Omental fat pad (tissue), 4 donors: ENCODE measurements around the gene MAP1LC3C. TPM values are rescaled to one million over a fixed set of nuclear protein-coding genes. Genes with fewer than 3 reads are reported as not detected.

Source experiments
- ATAC-seq: fragments of 150-250 bp; one replicate; pipeline ENCODE4 v1.9.1; 2016; ENCODE audit warnings: mild to moderate bottlenecking, moderate library complexity; ENCODE audit not compliant: low FRiP score
- DNase-seq: peaks from one replicate; pipeline ENCODE4 v3.0.0-alpha.2; 2019; ENCODE audit warnings: low spot score
- CTCF ChIP-seq, 3 donors: fragments of 450-650 bp; IDR thresholded peaks; one replicate each; pipeline ENCODE4 v1.5.1; 2016 to 2017; ENCODE audit warnings: antibody characterized with exemption in 3 of 3, mild to moderate bottlenecking in 3 of 3, moderate library complexity in 2 of 3
- total RNA-seq, 4 donors: library from RNA; depleted of rRNA; stranded (reverse); fragments of >200 nt; gene quantifications; one replicate each; pipeline ENCODE4 v1.1.0, GENCODE V29; 2016

Gene MAP1LC3C
- total RNA-seq, 4 donors from 2014 or later, result 10.9 to 41.6 (median 20.2) TPM

GRCh38 chr1:241957692-241958494 is 41.0 kb downstream of the MAP1LC3C start, which contains the start of gene BECN2:
BECN2 (plus strand) TSS chr1:241957767; CDS start chr1:241957767, 0 bp downstream.
- ATAC-seq (no peak), DNase-seq (no peak)
- TF ChIP-seq CTCF (IDR thresholded peaks at IDR 0.05), result no peak

- TF ChIP-seq CTCF (IDR thresholded peaks at IDR 0.05), result no peak
- ATAC-seq, result no peak
- DNase-seq, result no peak
These were observed 48.5 kb downstream of the MAP1LC3C start for GRCh38 chr1:241950390-241950789.

GRCh38 chr1:241947354-241947753 is 51.5 kb downstream of the MAP1LC3C start:
- DNase-seq (no peak), ATAC-seq (no peak)
- no peak for TF ChIP-seq CTCF (IDR thresholded peaks at IDR 0.05)

Other genes starting within 250 kb of the MAP1LC3C start
- 1 to 10 TPM in 1 of 4 donors, under 1 TPM in 1, not detected in 2; 0.63 to 1.2 TPM for gene EXO1, start 150.9 kb downstream of the MAP1LC3C start, total RNA-seq
- gene BECN2, start 41.3 kb downstream of the MAP1LC3C start, total RNA-seq, result not detected